Myometrial cell (primary cell): Measurements from ENCODE around the gene ZNF19. TPM values are rescaled to one million over a fixed set of nuclear protein-coding genes. Genes with fewer than 3 reads are reported as not detected.

Experiments
- total RNA-seq: library from RNA; depleted of rRNA; stranded (reverse); fragments of >200 nt; gene quantifications from 2 replicates; pipeline ENCODE4 v1.2.3, GENCODE V29; 2015

Gene ZNF19
- total RNA-seq = 1.1 and 11.5 TPM in 2 replicates

GRCh38 chr16:71489122-71489521, at the start of gene ZNF19:
ZNF19 (minus strand) TSS chr16:71489324; CDS start chr16:71482114, 7,210 bp downstream.

GRCh38 chr16:71526111-71526631, 37.0 kb upstream of the ZNF19 start, which contains the start of gene CHST4:
CHST4 (plus strand) TSS chr16:71526426; CDS start chr16:71536678, 10,252 bp downstream.

GRCh38 chr16:71461686-71462648, 27.2 kb downstream of the ZNF19 start, which contains the start of gene ZNF23:
ZNF23 (minus strand) TSS chr16:71462247; CDS start chr16:71456796, 5,451 bp downstream.

GRCh38 chr16:71442051-71442440, 47.1 kb downstream of the ZNF19 start, which contains the start of gene TLE7:
TLE7 (minus strand) TSS chr16:71442054; CDS start chr16:71433324, 8,730 bp downstream.

Other genes with a start within 250 kb of the ZNF19 start
- 16.1 and 23.6 TPM in 2 replicates for gene CMTR2, start 199.9 kb downstream of the ZNF19 start, total RNA-seq
- gene CALB2, start 130.6 kb downstream of the ZNF19 start, total RNA-seq = not detected in 2 replicates
- not detected in 2 replicates for gene TLE7, start 47.3 kb downstream of the ZNF19 start, total RNA-seq
- 6.3 and 6.7 TPM in 2 replicates for gene ZNF23, start 27.1 kb downstream of the ZNF19 start, total RNA-seq
- gene CHST4, start 37.1 kb upstream of the ZNF19 start, total RNA-seq = not detected in 2 replicates
- gene TAT, start 87.8 kb upstream of the ZNF19 start, total RNA-seq = not detected in 2 replicates
- not detected in 2 replicates for gene MARVELD3, start 136.9 kb upstream of the ZNF19 start, total RNA-seq
- 4.0 and 6.0 TPM in 2 replicates for gene PHLPP2, start 235.4 kb upstream of the ZNF19 start, total RNA-seq